HG03060 (cell line): Measurements from ENCODE around the gene TGFB3.

Experiments used
- ATAC-seq: cut with Tn5 transposase; IDR thresholded peaks from one replicate; pipeline ENCODE4 v1.9.1; 2021; ENCODE audit warnings: low read depth, moderate number of reproducible peaks; ENCODE audit not compliant: unreplicated experiment

Gene TGFB3

DNA sequence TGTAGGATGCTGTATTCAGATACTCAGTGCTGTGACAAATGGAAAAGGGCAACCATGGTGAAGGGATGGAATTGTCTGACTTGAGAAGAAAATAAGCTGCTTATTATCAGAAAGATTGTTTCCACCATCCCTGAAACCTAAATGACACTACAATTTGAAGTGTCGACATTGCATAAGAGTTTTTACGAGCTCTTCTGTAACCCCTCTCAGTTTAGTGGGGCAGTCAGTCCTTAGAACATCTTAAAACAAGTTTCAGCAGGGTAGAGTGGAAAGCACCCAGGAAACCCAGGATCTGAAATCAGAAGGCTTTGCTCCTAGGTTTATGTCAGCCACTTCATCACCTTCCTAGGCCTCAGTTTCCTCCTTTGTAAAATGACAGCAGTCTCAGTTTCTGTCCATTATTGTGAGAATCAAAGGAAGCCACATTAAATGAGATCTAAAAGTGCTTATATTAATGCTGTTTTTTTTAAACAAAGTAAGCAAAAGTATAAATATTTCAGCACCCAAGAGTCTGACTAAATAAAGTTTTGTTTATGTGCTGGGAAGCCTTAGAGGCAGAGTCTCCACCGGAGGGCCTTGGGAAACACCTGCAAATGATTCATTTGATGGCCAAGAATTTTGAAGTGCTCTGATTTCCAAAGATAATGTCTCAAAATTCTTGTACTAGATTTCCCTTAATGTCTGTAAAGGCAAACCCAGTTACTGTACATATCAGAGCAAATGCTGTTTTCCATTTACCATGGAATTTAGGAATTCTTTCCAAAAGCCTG is 5.6 kb upstream of the TGFB3 start:
- ATAC-seq: no peak

DNA sequence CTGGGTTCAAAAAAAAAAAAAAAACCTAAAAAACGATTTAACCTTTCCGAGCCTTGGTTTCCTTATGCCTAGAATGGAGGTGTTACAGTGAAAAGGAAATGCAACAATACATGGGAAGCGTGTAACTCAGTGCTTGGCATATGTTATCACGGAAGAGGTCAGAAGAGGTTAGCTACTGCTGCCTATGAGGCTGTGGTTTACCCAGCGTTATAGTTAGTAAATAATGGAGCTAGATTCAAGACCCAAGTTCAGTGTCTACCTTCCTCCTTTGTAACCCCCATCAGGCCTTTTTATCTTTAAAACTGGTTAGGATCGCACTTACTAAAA is 4.6 kb upstream of the TGFB3 start:
- no peak for ATAC-seq

DNA sequence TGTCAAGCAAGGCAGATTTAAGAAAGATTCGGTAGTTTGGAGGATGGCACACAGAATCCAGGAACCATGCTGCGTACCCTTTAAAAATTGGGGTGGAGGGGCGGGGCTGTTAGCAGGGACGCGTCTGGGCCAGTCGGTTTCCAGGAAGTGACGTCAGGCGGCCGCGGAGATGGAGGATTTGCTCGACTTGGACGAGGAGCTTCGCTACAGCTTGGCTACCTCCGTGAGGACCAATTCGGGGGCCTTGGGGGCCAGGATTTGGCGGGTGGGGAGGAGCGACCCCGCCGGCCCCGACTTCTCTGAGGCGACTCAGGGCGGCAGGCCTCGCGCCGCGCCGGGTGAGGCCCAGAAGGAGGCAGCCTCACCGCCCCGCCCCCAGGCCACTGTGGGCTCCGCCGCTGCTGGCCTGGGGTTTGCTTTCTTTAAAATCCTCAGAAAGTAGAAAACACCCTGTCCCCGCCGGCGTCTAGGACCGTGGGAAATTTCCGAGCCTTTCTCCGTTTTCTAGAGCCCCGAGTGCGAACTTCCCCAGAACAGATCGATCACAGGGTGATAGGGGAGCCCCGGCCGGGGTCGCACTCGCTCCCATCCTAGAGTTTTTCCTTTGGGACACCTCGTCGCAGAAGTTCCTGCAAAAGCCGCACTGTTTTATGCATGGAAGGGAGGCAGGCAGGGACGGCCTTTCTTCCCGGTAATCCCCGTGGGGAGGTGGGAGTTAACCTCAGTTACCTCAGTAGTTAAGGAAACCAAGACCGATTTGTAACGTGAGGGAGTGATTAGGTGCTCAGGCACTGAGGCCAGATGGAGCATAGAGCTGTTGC is 4.0 kb upstream of the TGFB3 start, which contains the start of gene IFT43:
IFT43 (plus strand) TSS at position 146 of the 821 bp plus-strand sequence; CDS start at position 170, 24 bp downstream.
- ATAC-seq: no peak

DNA sequence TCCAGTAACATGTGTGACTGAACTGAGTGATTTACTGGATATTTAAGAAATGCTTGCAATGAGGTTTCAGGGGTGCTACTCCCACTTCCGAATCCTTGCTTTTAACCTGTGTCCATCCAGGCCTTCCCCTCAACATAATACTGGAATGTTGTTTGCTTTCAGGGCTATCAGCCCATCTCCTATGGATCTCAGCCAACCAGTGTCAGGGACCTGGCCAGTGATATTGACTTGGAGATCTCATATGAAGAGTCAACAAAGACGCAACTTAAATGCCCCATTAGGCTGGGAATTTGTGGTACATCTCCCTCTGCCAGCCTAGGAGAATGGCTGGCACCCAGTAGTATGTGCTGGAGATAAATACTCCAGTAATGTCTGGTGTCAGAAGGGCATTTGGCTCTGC is 2.9 kb upstream of the TGFB3 start:
- no peak for ATAC-seq

DNA sequence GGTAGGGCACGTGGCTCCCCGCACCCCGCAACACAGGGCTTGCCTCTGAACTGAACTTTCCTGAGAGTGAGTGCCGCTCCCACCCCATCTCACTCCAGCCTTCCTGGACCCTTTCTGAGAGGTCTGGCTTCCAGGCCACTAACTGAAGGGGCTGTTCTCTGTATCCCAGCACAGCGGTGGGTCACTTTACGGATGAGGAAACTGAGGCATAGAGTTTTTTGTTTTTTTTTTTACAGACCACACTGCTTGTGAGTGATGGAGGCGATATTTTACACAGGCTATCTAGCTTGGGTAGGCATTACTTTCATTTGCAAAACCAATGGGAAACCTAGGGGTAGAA is 1.2 kb upstream of the TGFB3 start:
- no peak for ATAC-seq

DNA sequence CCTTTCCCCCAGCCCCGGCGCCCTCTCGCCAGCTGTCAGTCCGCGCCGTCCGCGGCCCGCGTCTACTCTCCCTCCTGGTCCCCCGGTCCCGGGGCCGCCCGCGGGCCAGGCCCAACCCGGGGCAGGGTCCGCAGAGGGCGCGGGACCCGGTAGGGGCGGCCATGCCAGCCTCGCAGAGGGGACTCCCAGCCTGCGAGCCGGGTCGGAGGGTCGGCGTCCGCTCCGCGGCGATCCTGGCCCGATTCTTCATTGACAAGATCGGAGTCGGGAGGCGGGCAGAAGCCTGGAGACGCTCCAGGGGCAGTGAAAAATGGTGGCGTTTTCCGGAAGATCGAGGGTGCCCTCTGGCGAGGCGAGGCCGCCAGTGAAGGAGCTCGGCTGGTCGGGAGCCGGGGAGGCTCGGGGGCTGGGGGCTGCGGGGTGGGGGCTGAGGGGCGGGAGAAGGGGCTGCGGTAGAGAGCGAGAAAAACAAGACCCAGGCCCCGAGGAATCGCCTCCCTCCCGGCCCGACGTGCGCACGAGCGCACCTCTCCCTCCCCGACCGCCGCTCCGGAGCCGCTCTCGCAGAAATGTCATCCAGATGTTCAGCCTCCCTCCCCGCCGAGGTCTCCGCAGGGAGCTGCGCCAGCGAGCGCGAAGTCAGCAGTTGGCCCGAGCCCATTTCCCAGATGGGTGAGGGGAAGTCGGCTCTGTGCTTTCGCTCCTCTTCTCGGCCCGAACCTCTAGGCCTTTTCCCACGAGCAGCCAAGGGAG is 647 bp upstream of the TGFB3 start:
- no peak for ATAC-seq

DNA sequence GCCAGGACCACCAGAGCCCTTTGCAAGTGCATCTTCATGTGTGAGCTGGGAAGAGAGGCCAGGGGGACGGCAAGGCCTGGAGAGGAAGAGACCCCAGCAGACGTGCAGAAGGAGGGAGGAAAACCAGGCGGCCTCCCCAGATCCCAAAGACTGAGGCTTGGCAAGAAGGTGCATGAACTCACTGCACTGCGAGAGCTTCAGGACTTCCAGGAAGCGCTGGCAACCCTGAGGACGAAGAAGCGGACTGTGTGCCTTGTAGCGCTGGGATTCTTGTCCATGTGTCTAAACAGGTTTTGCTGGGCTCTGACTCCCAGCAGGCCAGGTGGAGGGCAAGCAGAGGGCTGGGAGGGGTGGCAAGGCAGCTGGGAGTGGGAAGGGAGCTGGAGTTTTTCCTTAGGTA is 939 bp downstream of the TGFB3 start:
- ATAC-seq: no peak

DNA sequence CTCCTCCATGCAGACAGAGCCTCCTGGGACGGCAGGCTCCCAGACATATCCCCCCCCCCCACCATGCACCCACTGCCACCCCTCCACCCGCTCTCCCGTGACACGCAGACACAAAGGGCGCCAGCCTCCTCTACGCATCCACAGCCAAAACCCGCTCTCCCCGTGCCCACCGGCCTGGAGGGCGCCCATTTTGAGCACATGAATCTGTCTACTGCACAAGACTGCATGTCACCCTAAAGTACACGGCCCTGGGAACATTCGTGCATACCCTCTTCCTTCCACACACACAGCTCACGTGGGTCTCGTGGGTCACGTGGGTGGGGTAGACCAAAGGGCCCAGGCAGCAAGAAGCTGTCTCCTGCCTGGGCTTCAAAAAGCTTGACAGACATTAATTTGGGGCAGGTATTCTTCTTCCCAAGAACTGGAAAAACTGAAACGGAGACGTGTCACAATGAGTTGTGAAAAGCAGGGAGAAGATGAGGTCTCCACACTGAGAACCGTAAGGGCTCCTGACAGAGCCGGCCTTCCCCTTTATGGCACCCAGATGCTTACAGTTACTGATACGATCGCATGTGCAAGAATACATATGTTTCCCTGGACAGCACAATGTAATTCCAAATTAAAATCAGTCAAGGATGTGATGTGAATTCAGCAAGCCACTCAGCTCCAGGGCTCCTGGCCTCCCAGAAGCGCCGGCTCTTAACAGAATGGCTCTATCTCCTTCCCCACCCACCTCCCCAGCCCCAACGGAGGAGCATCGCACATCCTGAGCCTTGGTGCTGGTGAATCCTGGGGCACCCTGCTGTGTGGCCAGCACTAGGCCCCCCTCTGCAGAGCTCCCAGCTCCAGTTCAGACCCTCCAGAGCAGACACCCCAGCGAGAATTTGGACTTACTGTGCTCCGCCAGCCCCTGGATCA is 1.9 kb downstream of the TGFB3 start:
- ATAC-seq: no peak

DNA sequence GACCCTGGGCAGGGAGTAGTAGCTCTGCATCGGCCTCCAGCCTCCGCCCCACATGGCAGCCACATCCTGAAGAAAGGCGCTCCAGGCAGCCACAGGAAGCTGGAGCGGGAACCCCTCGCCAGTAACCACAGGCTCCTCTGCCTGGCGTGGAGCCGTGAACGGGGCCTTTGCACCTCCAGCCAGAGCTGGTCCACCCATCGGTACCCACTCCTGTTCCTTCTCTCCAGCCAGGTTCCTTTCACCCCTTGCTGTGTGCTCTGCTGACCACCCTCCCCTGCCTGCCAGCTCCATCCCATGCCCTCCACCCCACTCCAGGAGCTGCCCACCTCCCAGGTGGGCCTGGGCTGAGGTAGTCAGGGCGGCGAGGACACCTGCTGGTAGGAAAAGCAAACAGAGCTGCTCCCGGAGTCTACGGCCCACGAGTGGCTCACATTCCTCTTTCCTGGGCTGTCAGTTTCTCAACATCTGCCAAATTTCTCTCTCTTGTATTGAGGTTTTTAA is 2.7 kb downstream of the TGFB3 start:
- ATAC-seq: no peak

DNA sequence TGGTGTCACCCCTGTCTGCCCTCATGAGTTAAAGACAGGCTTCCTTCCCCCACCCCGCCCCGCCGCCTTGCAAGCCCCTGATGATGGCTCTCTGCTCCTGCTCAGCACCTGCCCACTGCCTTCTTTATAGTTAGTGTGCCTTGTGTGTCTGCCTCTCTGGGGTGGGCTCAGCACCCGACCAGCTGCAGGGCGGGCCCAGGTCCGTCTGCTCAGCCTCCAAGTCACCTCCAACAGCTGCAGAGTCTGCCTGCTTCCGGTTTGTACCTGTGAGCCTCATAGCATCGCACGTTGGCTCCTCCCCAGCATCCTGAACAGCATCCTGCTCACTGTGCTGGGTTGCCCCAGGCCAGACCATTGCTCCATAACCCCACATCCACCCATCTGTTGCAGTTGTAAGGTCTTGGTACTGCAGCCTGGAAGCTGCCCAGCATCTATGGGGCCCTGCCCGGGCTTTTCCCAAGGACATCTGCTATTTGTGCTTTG is 3.5 kb downstream of the TGFB3 start:
- ATAC-seq: no peak

DNA sequence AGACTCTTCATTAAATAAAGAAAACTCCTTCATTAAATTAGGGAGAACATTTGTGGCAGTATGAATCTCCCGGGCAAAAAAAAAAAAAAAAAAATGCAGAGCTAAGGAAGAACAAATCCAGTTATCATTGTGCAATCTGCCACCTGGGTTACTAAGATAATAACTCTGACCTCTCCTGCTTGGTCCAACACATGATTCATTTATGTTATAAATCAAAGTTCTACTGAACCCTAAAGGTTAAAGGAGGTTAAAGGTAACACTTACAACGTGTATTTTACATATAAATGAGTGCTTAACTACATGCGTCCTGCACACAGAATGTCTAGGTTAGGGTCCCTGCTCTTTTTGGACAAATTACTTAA is 4.2 kb downstream of the TGFB3 start:
- no peak for ATAC-seq

DNA sequence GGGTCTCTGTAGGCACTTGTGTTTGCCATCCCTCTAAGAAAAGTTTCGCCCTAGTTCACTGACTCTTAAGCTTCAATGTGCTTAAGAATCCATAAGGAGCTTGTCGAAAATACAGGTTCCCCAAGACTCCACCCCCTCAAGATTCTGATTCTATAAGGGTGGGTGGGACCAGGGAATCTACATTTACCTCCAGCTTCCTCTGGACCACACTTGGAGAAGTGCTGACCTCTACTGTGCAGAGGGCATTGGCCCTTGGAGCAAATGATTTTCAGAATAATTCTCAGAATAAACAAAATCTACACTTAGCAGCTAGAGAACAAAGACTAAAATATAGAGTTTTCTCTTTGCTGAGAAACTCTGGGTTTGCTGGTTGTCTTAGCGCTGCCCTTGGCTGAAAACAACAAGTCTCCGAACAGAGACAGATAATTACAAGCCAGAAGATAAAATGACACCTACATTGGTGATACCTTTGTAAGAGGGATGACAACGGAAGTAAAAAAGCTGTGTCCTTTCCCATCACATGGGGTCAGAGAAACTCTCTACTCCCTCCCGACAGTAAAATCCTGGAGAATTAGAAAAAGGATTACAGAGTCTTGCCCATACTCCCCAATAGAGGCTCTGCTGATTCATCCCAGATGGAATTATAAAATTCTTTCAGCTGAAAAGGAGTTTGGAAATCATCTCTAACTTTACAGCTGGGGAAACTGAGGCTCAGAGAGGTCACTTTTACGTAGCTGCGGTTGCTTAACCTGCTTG is 4.8 kb downstream of the TGFB3 start:
- ATAC-seq: no peak

DNA sequence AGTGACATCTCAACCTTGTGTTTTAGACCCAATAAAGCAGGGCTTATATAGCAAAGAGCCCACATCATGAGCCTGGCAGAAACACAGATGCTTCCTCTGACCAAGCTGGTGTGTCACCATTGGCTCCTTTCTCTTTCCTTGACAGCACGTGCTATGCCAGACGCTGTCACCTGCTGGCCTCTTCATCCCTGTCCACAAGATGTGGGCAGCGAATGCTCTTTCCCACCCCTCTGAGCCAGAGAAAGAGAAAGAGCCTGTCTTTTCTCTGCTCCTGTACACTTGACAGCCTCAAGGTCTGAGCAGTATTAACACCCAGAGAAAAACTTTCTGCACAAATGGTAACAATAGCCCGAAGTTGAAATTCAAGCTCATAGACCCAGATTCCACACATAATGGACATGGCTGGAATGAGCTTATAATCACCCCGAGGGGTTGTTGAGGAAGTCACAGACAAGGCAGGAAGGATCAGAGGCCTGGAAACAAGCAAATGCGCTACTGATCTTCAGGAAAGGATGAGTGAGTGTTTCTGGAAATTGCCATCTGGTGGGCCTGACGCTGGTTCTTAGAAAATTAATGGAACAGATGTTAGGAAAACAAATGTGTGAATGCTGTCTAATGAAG is 8.9 kb downstream of the TGFB3 start:
- ATAC-seq: no peak

DNA sequence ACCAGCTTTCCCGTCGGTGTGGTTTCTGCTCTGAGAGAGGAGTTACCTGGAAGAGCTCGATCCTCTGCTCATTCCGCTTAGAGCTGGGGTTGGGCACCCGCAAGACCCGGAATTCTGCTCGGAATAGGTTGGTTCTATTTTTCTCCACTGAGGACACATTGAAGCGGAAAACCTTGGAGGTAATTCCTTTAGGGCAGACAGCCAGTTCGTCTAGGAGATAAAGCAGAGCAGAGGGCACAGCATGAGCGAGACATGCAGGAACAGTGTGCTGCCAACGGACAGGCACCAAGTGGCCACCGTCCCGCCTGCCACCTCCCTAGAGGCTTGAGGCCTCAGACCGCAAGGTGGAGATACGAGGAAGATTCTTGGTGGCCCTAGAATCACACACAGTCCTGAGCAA is 10.3 kb downstream of the TGFB3 start:
- ATAC-seq: no peak

DNA sequence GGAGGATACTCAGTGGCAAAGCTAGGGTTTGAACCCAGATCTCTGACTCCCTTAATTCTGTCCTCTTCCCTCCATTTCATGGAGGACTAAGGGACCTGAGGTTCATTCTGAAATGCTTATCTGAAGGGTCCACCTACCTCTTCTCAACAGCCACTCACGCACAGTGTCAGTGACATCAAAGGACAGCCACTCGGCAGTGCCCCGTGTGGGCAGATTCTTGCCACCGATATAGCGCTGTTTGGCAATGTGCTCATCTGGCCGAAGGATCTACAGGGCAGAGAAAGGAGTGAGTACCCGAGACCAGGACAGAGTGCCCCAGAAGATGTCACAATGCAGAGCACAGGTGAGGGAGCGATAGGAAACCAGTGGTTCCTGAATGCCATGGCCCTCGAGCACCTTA is 10.8 kb downstream of the TGFB3 start:
- ATAC-seq: no peak

DNA sequence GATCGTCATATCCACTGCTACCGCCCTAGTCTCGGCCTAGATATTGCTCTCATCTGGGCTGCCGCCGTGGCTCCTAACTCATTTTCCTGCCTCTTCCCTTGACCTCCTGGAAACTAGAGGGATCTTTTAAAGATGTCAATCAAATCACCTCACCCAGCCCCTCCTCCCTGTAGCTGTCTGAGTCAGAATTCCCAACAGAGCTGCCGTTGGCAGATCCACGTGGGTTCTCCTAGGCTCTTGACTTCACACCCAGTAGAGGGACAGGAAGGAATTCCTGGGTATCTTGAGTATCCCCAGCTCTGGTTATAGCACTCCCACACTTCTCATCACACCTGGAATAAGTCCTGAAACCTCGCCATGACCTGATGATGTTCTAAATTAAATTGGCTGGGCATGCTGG is 11.9 kb downstream of the TGFB3 start:
- no peak for ATAC-seq

DNA sequence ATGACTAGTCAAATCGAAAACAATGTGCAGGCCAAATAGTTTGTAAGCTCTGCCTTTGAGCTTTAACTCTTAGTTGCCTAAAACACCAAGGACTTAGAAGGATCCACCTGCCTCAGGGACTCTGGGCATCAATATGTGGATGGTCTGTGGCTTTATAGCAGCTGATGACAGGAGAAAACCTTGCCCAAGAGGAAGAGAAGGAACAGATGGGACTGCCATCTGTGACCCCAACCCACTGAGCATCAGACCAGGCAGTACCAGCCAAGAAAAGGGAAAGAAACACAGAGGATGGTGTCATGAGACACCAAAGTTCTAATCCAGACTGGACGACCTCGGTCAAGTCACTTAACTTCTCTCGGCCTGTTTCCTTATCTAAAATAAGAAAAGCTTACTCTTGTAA is 12.7 kb downstream of the TGFB3 start:
- ATAC-seq: no peak

DNA sequence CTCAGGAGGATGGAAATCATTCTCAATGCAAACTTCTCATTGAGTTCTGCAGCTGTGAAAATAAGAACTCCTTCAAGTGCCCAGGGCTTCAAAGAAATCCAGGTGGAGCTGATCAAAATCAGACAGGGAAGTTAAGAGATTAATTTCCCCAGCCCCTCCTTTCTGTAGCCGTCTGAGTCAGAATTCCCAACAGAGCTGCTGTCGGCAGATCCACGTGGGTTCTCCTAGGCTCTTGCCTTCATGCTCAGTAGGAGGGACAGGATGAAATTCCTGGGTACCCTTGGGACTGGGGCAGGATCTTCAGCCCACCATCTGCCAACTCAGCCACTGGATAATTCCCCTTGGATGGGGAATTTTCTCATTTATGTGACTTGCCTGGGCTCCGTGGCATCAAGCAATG is 13.3 kb downstream of the TGFB3 start:
- ATAC-seq: no peak

DNA sequence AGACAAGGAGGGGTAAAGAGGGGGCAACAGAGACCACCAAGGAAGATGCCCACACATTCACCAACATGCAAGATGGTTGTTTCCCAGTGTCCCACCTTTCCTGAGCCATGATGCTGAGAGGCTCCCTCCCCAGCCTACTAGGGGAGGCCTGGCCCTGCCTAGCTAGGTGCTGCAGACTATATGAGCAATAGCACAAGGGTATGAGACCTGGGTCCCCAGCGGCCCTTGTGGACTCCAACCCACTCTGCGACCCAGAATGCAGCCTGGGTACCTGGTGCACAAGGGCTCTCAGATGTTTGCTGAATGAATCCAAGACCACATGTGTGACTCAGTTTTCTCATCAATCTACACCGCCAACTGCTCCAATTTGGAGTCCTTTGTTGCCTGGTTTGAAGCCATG is 13.9 kb downstream of the TGFB3 start:
- no peak for ATAC-seq
